Loucy (cell line): Measurements from ENCODE around the gene AFF3.

Source experiments
- EZH2phosphoT487 ChIP-seq: fragments of 200-600 bp; IDR thresholded peaks from 2 replicates; pipeline ENCODE4 v1.6.1; 2018; ENCODE audit warnings: antibody characterized with exemption, mild to moderate bottlenecking, moderate library complexity, borderline replicate concordance
- TF ChIP-seq, protein P1 (sequence below): fragments of 200-600 bp; sonication (generic); conservative IDR thresholded peaks from 2 replicates; pipeline ENCODE4 v1.5.1; 2014; ENCODE audit warnings: mild to moderate bottlenecking, antibody characterized with exemption, low read length

DNA sequence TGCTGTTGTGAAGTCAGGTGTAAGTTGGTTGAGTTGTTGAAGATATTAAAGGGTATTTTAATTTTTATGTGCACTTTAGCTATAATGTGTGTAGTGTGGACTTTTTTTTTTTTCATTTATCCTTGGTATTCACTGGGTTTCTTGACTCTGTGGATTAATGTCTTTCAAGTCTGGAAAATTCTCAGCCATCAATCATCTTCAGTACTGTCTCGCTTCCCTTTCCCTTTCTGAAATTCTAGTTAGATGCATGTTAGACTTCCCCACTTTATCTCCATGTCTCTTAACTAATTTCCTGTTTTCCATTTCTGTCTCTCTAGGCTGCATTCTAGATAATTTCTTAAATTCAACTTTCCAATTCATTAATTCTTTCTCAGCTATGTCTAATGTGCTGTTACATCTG is 404.9 kb downstream of the AFF3 start:
- TF ChIP-seq, protein P1, sequence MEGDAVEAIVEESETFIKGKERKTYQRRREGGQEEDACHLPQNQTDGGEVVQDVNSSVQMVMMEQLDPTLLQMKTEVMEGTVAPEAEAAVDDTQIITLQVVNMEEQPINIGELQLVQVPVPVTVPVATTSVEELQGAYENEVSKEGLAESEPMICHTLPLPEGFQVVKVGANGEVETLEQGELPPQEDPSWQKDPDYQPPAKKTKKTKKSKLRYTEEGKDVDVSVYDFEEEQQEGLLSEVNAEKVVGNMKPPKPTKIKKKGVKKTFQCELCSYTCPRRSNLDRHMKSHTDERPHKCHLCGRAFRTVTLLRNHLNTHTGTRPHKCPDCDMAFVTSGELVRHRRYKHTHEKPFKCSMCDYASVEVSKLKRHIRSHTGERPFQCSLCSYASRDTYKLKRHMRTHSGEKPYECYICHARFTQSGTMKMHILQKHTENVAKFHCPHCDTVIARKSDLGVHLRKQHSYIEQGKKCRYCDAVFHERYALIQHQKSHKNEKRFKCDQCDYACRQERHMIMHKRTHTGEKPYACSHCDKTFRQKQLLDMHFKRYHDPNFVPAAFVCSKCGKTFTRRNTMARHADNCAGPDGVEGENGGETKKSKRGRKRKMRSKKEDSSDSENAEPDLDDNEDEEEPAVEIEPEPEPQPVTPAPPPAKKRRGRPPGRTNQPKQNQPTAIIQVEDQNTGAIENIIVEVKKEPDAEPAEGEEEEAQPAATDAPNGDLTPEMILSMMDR, result no peak
- TF ChIP-seq EZH2phosphoT487, result no peak
